ENCODE results near the gene RARG.

Gene RARG

GRCh38 chr12:53223389-53224060 lies 8.5 kb downstream of the RARG start:
- H3K4me3 ChIP-seq (ENCODE audit: low read length) = no peak overlapping the region
- TF ChIP-seq ZNF274 (IDR thresholded peaks at IDR 0.05; ENCODE audit: low read depth, low read length) = no peak

DNA sequence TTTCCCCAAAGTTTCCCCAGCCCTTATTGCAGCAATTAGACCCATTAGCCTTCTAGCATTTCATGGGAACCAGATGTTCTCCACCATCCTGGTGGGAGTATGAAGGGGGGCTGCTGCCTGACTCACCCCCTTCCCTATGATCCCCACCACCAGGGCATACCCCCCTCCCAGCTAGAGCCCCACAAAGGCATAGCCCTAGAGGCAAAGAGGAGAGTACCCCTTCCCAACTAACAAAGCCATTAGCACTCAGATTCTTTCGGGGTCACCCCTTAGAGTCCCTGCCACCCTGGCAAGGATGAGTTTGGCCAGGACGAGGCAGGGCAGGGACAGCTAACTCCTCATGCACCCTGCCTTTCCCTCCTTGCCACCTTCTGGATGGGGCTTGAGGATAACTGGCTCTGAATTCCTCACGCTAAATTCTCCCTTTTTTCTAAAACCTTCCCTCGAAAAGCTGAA lies 9.2 kb downstream of the RARG start:
- H3K4me3 ChIP-seq (ENCODE audit: low read length) = no peak overlapping the region
- no peak for TF ChIP-seq ZNF274 (IDR thresholded peaks at IDR 0.05; ENCODE audit: low read depth, low read length)

GRCh38 chr12:53222170-53222721 lies 9.8 kb downstream of the RARG start:
- no peak for TF ChIP-seq ZNF274 (IDR thresholded peaks at IDR 0.05; ENCODE audit: low read depth, low read length)
- peak overlapping the region; percentile 21; the same call in 1 of the 2 replicates for H3K4me3 ChIP-seq (ENCODE audit: low read length)

- TF ChIP-seq ZNF274 (IDR thresholded peaks at IDR 0.05; ENCODE audit: low read depth, low read length) = no peak
- H3K4me3 ChIP-seq (ENCODE audit: low read length) = peak overlapping the region; percentile 72
Observed at GRCh38 chr12:53221203-53222080, 10.6 kb downstream of the RARG start.

DNA sequence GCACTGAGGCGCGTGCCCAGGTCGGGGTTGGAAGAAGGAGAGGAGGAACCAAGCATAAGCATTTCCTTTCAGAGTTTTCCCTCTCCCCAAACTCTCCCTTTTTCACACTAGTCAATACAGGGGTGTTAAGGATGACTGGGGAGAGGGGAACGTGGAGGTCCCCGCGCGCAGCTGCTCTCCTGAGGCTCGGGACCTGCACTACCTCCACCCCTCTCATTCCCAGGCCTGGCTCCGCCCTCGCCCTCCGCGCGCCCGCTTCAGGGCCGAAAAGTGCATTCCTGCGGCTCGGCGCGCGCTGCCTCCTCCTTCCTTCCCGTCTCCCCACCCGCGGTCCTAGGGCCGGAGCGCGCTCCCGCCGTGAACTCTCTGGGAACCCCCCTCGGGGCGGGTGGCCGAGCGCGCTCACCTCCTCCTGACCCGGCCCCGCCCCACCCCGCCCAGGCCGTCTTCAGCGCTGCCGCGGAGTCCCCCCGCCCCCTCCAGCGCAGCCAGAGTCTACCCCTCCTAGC lies 11.3 kb downstream of the RARG start:
- TF ChIP-seq ZNF274 (IDR thresholded peaks at IDR 0.05; ENCODE audit: low read depth, low read length) = no peak
- peak overlapping the region; percentile 72 for H3K4me3 ChIP-seq (ENCODE audit: low read length)

DNA sequence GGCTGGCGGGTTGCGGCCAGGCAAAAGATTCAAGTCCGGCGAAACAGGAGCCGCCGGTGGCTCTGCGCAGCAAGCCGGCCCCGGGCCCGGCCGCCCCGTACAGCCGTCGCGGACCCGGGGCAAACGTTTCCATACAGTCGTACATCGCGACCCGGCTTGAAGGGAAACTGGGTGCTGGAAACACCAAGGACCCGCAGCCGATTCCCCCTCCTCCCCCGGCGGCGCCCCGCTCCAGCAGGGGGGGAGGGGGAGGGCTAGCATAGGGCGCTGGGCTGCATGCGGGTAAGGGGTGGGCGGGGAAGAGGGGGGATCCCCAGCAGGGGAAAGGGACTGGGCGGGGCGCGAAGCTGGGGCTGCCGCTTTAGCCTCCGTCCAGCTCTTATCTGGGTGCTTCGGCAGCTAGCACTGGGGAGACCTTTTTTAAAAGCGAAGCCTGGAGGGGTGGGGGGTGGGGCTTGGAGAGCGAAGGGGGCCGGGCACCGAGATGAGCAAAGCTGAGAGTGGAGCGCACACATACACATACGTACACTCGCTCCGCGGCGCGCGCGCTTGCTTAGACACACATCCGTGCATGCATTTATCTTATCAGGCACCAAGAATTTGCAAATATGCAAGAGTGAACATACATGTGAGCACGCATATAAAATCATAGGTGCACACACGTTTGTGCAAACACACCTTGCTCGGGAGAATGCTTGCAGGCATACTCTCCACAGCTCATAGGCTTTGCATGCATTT lies 11.9 kb downstream of the RARG start:
- no peak for TF ChIP-seq ZNF274 (IDR thresholded peaks at IDR 0.05; ENCODE audit: low read depth, low read length)
- peak overlapping the region; percentile 67 for H3K4me3 ChIP-seq (ENCODE audit: low read length)

- H3K4me3 ChIP-seq (ENCODE audit: low read length) = peak overlapping the region; percentile 67
- TF ChIP-seq ZNF274 (IDR thresholded peaks at IDR 0.05; ENCODE audit: low read depth, low read length) = no peak
Observed at GRCh38 chr12:53219292-53219955, 12.6 kb downstream of the RARG start.

DNA sequence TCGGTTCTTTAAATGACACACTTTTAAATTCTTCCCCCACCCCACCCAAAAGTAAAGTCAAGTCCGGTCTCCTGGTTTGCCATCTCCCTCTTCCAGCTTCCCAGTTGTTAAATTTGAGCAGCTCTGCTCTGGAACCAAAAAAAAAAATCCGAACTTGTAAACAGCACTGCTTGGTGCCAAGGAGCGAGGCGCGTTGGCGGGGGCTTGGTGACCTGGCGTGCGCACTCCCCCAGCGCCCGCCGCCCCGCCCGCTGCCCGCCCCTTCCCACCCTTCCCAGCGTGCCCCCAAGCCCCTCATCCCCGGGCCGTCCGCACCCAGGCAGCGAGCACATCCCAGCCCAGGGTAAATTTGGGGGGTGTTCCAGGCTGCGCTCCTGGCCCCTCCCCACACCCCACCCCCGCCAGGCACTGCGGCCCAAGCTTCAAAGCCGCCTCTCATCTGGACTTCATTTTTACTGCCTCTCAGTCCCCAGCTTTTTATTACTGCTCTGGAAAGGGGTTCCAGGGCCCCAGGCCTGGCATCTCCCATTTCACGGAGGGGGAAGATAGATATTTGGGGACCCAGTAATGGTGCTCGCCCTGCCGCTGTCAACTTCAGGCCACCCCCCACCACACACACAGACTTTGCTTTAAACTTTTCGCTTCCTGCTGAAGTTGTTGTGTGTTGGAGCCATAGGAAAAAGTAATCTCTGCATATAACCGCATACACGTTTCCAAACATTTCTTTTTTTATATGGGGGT lies 13.3 kb downstream of the RARG start:
- TF ChIP-seq ZNF274 (IDR thresholded peaks at IDR 0.05; ENCODE audit: low read depth, low read length) = no peak
- H3K4me3 ChIP-seq (ENCODE audit: low read length) = peak overlapping the region; percentile 67; the same call in 1 of the 2 replicates

- TF ChIP-seq ZNF274 (IDR thresholded peaks at IDR 0.05; ENCODE audit: low read depth, low read length) = no peak
- H3K4me3 ChIP-seq (ENCODE audit: low read length) = no peak overlapping the region
Observed at GRCh38 chr12:53217931-53218307, 14.1 kb downstream of the RARG start.

- no peak for TF ChIP-seq ZNF274 (IDR thresholded peaks at IDR 0.05; ENCODE audit: low read depth, low read length)
- no peak overlapping the region for H3K4me3 ChIP-seq (ENCODE audit: low read length)
Observed at GRCh38 chr12:53217051-53217930, 14.7 kb downstream of the RARG start.

GRCh38 chr12:53215497-53215896 lies 16.5 kb downstream of the RARG start:
- no peak overlapping the region for H3K4me3 ChIP-seq (ENCODE audit: low read length)
- no peak for TF ChIP-seq ZNF274 (IDR thresholded peaks at IDR 0.05; ENCODE audit: low read depth, low read length)
